SU-DHL-6 (cell line): ENCODE measurements around the gene HSD3B7.
A peak's percentile ranks its signal among the peaks of the same experiment; 100 is the strongest.

Experiments used
- H2AFZ ChIP-seq: fragments of 200-600 bp; sonication (generic); 2 replicates; pipeline ENCODE4 v1.6.1; 2014; ENCODE audit warnings: low read depth, mild to moderate bottlenecking, moderate library complexity, mixed read lengths, antibody characterized with exemption, low read length; ENCODE audit not compliant: severe bottlenecking
- H3F3A ChIP-seq: fragments of 200-600 bp; shearing (Covaris generic); 2 replicates; pipeline ENCODE4 v1.6.0; 2016; ENCODE audit warnings: antibody characterized with exemption, mild to moderate bottlenecking; ENCODE audit not compliant: insufficient read depth
- H3K27ac ChIP-seq: fragments of 200-600 bp; sonication (generic); 2 replicates; pipeline ENCODE4 v1.5.1; 2016; ENCODE audit warnings: low read depth, mild to moderate bottlenecking, low read length, moderate library complexity, mixed read lengths
- H3K27me3 ChIP-seq: fragments of 200-600 bp; sonication (generic), shearing (Covaris generic); 2 replicates; pipeline ENCODE4 v1.6.0; 2014; ENCODE audit warnings: mild to moderate bottlenecking, low read length
- H3K36me3 ChIP-seq: fragments of 200-600 bp; sonication (generic); 2 replicates; pipeline ENCODE4 v1.6.1; 2014; ENCODE audit warnings: mild to moderate bottlenecking, low read length, mixed read lengths
- H3K4me2 ChIP-seq: fragments of 300-600, 200-600 bp; shearing (Covaris generic), sonication (generic); 2 replicates; pipeline ENCODE4 v1.6.0; 2014; ENCODE audit warnings: low read length, low read depth, mild to moderate bottlenecking; ENCODE audit not compliant: poor library complexity, severe bottlenecking
- H3K4me3 ChIP-seq: fragments of 200-600 bp; sonication (generic); 2 replicates; pipeline ENCODE4 v1.5.1; 2014; ENCODE audit warnings: antibody characterized with exemption, low read length, mild to moderate bottlenecking, mixed read lengths; ENCODE audit not compliant: insufficient read depth, poor library complexity, severe bottlenecking
- H3K79me2 ChIP-seq: fragments of 200-600 bp; sonication (generic); 2 replicates; pipeline ENCODE4 v1.6.1; 2014; ENCODE audit warnings: mild to moderate bottlenecking, low read length, moderate library complexity; ENCODE audit not compliant: insufficient read depth
- H3K9ac ChIP-seq: fragments of 200-600 bp; sonication (generic); 2 replicates; pipeline ENCODE4 v1.7.0; 2014; ENCODE audit warnings: mild to moderate bottlenecking, low read length
- H3K9me2 ChIP-seq: fragments of 200-600 bp; sonication (generic); replicated peaks from 2 replicates; pipeline ENCODE4 v1.6.1; 2014; ENCODE audit warnings: low read length; ENCODE audit not compliant: insufficient read depth
- H3K9me3 ChIP-seq: fragments of 200-600 bp; sonication (generic); 2 replicates; pipeline ENCODE4 v1.6.1; 2014; ENCODE audit warnings: low read length, mixed read lengths; ENCODE audit not compliant: insufficient read depth
- H4K20me1 ChIP-seq: fragments of 200-600 bp; sonication (generic); 2 replicates; pipeline ENCODE4 v1.6.1; 2014; ENCODE audit warnings: low read depth, mild to moderate bottlenecking, antibody characterized with exemption, low read length, moderate library complexity, mixed read lengths
- EZH2phosphoT487 ChIP-seq: fragments of 200-600 bp; sonication (generic), shearing (Covaris generic); conservative IDR thresholded peaks from 2 replicates; pipeline ENCODE4 v1.6.1; 2018; ENCODE audit warnings: mild to moderate bottlenecking, antibody characterized with exemption, low read length, moderate library complexity, mixed read lengths
- TF ChIP-seq, protein P1 (sequence below): fragments of 200-600 bp; sonication (generic); IDR thresholded peaks from one replicate; pipeline ENCODE4 v1.5.1; 2017; ENCODE audit warnings: antibody characterized with exemption, mild to moderate bottlenecking, low read length, moderate library complexity; ENCODE audit not compliant: insufficient read depth, poor library complexity, severe bottlenecking

Gene HSD3B7

DNA sequence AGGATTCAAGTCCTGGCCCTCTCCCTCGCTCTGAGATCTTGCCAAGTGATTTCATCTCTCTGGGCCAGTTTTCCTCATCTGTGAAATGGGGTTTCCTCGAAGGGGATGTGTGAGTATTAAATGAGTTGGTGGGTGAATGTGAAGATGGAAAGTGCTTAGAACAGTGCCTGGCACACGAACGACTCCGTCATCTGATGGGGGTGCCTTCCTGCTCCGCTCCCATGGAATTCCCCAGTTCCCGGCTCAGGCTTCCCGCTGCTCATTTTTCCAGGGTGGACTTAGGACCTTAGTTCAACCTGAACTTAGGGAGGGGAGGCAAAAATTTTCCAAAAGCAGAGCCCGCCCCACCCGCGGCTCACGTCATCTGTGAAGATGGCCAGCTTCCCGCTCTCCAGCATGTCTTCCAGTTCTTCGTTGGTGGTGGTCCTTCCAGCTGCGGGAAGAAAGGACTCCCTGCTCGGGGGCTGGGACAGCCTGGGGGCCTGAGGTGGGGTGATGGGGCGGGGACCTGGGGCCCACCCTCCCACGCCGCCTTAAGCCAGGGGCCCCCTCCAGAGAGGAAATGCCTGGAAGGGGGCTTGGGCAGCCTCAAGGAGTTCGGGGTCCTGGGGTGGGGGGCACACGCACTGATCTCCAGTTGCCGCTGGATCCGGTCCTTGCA is 11.4 kb downstream of the HSD3B7 start:
- H3F3A ChIP-seq: no peaks in the 10 kb centered on the region
- H2AFZ ChIP-seq: no peak overlapping the region
- no peak overlapping the region for H3K9ac ChIP-seq
- no peaks in the 10 kb centered on the region for H3K36me3 ChIP-seq
- H3K9me2 ChIP-seq: no peaks in the 10 kb centered on the region
- H3K4me3 ChIP-seq: no peak overlapping the region
- H4K20me1 ChIP-seq: no peaks in the 10 kb centered on the region
- no peaks in the 10 kb centered on the region for H3K9me3 ChIP-seq
- H3K79me2 ChIP-seq: no peaks in the 10 kb centered on the region
- peak overlapping the region; percentile 42 for H3K4me2 ChIP-seq
- no peak overlapping the region for H3K27ac ChIP-seq
- no peaks in the 10 kb centered on the region for H3K27me3 ChIP-seq
- no peak for TF ChIP-seq EZH2phosphoT487
- TF ChIP-seq, protein P1, sequence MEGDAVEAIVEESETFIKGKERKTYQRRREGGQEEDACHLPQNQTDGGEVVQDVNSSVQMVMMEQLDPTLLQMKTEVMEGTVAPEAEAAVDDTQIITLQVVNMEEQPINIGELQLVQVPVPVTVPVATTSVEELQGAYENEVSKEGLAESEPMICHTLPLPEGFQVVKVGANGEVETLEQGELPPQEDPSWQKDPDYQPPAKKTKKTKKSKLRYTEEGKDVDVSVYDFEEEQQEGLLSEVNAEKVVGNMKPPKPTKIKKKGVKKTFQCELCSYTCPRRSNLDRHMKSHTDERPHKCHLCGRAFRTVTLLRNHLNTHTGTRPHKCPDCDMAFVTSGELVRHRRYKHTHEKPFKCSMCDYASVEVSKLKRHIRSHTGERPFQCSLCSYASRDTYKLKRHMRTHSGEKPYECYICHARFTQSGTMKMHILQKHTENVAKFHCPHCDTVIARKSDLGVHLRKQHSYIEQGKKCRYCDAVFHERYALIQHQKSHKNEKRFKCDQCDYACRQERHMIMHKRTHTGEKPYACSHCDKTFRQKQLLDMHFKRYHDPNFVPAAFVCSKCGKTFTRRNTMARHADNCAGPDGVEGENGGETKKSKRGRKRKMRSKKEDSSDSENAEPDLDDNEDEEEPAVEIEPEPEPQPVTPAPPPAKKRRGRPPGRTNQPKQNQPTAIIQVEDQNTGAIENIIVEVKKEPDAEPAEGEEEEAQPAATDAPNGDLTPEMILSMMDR: no peak

DNA sequence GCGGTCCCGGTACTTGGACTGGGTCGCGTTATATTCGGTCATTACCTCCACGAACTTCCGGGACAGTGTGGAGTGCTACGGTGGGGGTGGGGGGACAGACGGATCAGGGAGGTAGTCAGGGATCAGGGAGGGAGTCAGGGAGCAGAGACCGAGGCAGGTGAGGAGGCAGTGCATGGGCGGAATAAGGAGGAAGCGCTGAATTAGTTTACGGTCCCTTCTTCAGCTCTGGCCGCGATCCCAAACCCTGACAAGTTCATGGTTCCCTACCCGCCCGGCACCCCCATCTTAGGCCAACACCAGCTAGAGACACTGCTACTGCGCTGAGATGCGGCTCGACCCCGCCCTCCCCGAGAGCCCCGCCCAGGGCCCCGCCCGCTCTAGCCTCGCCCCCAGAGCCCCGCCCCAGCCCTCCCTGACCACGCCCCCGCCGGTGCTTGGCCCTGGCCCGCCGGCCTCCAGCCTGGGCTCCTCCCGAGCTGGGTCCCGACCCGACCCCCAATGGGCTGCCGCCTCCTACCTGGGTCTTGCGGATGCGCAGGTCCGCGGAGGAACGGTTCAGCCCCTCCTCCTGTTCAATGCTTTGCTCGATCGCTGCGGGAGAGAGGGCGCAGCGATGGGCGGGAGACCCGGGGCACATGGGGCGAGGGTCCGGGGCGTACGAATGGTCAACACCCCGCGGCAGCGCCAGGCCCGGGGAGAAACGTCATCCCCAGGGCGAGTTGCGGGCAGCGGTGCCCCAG is 12.1 kb downstream of the HSD3B7 start:
- H4K20me1 ChIP-seq: no peaks in the 10 kb centered on the region
- no peak overlapping the region for H3K27ac ChIP-seq
- H3K9me3 ChIP-seq: no peaks in the 10 kb centered on the region
- TF ChIP-seq, protein P1: no peak
- no peak for TF ChIP-seq EZH2phosphoT487
- H3K9ac ChIP-seq: no peak overlapping the region
- H2AFZ ChIP-seq: no peak overlapping the region
- H3K4me3 ChIP-seq: no peak overlapping the region
- peak overlapping the region; percentile 42 for H3K4me2 ChIP-seq
- H3K9me2 ChIP-seq: no peaks in the 10 kb centered on the region
- no peaks in the 10 kb centered on the region for H3F3A ChIP-seq
- no peaks in the 10 kb centered on the region for H3K36me3 ChIP-seq
- no peaks in the 10 kb centered on the region for H3K79me2 ChIP-seq
- no peaks in the 10 kb centered on the region for H3K27me3 ChIP-seq

DNA sequence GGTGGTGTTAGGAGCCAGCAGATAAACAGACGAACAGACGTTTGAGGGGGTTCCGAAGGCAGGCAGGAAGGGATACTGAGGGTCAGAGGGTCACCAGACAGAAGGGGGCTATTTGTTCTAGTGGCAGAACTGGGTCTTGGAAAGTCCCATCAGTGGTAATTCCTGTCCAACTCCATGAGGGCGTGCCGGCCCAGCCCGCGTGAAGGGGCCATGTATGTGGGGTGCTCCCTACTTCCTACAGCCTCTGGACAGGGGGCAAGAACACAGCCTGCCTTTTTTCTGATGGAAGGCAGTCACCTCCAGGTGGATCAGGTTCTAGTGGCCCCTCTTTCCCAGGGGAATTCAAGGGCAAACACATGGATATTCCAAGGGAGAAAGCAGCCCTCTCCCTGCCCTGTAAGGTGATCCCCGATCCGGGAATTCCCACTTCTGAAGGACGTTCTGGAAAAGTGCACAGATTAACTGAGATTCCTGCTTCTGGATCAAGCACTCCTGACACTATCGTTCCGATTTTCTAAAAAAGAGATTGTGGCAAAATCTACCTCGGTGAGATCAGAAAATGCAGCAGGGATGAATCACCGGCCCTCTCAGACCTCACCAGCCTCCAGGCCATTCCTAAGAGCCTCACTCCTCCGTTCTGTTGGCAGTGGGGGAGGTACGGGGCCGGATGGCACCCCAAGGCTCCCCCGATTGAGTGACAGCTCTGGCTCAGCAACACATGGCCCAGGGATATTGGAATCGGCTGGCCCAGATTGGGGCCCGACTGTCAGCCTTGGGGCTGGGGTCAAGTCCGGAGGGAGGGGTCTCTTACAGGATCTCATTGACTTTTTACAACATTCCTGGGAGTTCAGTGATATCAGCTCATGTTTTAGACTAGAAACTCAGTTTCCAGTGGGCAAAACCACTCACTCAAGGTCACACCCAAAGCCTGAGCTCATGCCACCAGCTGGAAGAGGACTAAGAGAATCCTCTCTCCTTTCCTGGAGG is 13.0 kb downstream of the HSD3B7 start:
- no peaks in the 10 kb centered on the region for H3K79me2 ChIP-seq
- H3K36me3 ChIP-seq: no peaks in the 10 kb centered on the region
- no peaks in the 10 kb centered on the region for H3F3A ChIP-seq
- no peak overlapping the region for H3K4me3 ChIP-seq
- H3K27me3 ChIP-seq: no peaks in the 10 kb centered on the region
- H3K9ac ChIP-seq: no peak overlapping the region
- H2AFZ ChIP-seq: no peak overlapping the region
- no peak overlapping the region for H3K27ac ChIP-seq
- no peaks in the 10 kb centered on the region for H3K9me2 ChIP-seq
- TF ChIP-seq EZH2phosphoT487: no peak
- TF ChIP-seq, protein P1: no peak
- H3K4me2 ChIP-seq: no peak overlapping the region
- H3K9me3 ChIP-seq: no peaks in the 10 kb centered on the region
- no peaks in the 10 kb centered on the region for H4K20me1 ChIP-seq
